D341Med (cell line): Measurements from ENCODE around the gene ATP6V0E1.
A peak's percentile ranks its signal among the peaks of the same experiment; 100 is the strongest.

Experiments used
- DNase-seq: peaks from one replicate; pipeline ENCODE4 v3.0.0; 2012; ENCODE audit warnings: low spot score

Gene ATP6V0E1

GRCh38 chr5:172983542-172984243 lies at the start of gene ATP6V0E1:
Gene ATP6V0E1, plus strand, starts transcription at chr5:172983771. Its CDS starts 90 bp downstream, at chr5:172983861.
- DNase-seq, result peak; percentile 96

DNA sequence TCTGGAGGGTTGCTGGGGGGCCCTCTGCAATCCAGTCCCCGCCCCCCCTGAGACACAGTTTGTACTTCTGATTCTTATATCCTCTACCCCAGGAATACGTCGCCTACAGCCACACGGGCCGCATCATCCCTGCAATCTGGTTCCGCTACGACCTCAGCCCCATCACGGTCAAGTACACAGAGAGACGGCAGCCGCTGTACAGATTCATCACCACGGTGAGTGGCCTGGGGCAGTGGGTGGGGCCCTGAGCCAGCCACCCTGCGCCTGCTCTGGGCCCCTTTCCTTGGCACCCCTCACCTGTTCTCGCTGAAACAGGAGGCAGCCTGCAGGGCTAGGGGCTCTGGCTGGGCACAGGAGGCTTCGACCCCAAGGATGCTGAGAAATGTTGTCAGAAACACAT lies 48.5 kb upstream of the ATP6V0E1 start:
- DNase-seq, result no peak

DNA sequence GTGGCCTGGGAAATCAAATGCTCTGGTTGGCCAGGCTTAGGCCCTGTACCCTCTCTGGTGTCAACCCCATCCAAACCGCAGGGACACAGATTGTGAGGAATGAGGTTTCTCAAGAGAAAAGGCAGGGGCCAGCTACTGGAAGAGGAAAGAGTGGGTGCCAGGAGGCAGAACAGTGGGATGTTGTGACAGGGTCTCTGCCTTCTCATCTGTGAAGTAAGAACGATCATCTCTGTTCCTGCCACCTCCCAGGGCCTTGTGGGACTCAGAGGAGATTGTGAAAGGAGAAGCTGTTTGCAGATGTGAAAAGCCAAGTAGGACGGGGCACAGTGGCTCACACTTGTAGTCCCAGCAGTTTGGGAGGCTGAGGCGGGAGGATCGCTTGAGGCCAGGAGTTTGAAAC lies 47.2 kb upstream of the ATP6V0E1 start:
- no peak for DNase-seq

GRCh38 chr5:172939071-172939470 lies 44.5 kb upstream of the ATP6V0E1 start:
- peak; percentile 59 for DNase-seq

GRCh38 chr5:172939611-172940267 lies 43.8 kb upstream of the ATP6V0E1 start:
- peak; percentile 62 for DNase-seq

- DNase-seq, result no peak
These were observed 43.1 kb upstream of the ATP6V0E1 start for GRCh38 chr5:172940268-172941066.

DNA sequence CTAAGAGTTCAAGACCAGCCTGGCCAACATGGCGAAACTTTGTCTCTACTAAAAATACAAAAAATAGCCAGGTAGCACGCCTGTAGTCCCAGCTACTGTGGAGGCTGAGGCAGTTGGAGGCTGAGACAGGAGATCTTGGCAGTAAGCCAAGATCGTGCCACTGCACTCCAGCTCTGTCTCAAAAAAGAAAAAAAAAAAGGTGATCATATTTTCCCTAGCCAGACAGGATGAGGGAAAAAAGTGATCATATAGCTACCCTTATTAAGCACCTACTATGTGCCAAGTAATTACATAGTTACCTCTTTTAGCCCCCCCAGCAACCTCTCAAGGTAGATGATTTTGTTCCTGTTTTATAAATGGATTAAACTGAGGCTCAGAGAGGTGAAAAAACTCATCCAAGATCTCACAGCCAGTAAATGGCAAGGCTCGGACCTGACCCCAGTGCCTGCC lies 42.5 kb upstream of the ATP6V0E1 start:
- no peak for DNase-seq

GRCh38 chr5:172942556-172942955 lies 41.0 kb upstream of the ATP6V0E1 start:
- no peak for DNase-seq

DNA sequence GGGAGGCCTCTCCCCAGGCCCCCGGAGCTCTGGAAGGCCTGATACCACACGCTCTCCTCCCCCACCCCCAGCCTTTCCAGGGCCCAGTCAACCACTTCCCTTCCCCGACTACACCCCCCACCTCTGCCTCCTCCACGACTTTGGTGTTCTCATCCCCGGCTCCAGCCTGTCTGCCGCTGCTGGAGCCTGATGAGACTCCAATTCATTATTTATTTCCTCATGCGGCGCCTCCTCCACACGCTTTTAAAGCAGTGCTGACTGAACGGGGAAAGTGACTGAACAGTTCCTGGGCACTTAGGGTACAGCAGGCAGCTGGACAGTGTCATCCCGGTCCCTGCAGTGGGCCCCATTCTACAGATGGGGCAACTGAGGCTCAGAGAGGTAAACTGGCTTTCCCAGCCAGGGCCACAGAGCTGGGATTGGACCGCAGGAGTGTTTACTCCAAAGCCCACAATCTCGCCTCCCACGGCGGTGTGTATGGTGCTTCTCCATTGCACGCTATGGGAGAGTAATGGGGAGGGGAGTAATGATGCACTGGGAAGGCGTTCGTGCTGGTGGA lies 40.2 kb upstream of the ATP6V0E1 start:
- DNase-seq, result no peak

- no peak for DNase-seq
These were observed 39.7 kb upstream of the ATP6V0E1 start for GRCh38 chr5:172943906-172944305.

DNA sequence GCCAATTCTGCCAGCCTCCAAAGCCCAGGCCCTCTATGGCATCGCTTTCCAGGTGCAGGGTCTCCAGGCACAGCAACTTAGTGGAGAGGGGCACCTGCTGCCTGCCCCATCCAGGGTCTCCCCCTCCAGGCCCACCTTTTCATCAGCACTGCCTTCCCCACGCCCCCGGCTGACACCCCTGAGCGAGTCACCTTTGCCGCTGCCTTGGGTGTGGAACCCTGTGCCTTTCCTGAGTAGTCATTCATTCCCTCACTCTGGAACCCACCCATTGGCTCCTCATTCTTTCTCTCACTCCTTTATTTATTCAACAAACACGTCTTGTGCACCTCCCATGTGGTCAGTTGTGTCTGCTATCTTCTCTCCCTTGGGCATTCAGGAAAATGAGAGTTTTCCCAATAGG lies 38.8 kb upstream of the ATP6V0E1 start:
- DNase-seq, result no peak

DNA sequence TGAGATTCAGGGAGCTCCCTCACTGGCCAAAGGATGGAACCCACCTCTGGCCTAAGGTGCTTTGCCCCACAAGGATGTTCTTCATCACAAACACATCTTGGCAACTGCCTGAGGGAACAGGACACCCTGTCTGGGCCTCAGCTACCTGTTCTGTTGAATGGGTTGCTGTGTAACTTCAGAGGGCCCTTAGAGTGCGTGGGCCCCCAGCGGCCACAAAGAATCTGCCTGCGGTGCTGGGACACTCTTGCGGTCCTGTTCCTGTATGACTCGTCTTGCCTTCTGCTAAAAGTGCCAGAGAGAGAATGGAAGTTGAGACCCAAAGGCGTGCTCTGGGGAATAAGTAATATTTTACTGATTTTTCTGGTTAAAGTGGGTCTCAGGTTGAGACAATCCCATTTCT lies 38.4 kb upstream of the ATP6V0E1 start:
- DNase-seq, result no peak

GRCh38 chr5:172946146-172946545 lies 37.4 kb upstream of the ATP6V0E1 start:
- DNase-seq, result no peak

GRCh38 chr5:172949426-172949825 lies 34.1 kb upstream of the ATP6V0E1 start:
- DNase-seq, result no peak

DNA sequence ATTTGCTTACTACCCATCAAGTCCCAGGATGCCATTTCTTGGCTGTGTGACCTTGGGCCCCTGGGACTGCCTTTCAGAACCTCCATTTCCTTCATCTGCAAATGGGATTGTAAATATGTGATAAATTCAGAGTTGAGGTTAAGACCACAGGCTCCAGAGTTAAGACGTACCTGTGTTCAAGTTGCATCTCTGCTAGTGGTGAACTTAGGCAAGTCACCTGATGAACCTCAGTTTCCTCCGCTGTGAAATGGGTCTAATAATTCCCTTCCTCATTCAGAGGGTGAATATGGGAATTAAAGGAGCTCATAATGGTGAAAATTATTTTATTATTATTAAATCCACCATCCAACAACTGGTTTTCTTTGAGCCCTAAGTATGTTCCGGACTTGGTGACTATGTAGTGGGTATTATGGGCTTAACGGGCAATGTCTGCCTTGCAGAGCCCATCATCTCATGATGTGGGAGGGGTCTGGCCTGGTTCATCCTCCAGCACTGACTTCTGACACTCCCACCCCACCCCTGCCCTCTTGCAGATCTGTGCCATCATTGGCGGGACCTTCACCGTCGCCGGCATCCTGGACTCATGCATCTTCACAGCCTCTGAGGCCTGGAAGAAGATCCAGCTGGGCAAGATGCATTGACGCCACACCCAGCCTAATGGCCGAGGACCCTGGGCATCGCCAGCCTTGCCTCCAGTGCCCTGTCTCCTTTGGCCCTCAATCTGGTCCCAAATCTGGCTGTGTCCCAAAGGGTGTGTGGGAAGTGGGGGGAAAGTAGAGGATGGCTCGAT lies 33.2 kb upstream of the ATP6V0E1 start:
- DNase-seq, result no peak

DNA sequence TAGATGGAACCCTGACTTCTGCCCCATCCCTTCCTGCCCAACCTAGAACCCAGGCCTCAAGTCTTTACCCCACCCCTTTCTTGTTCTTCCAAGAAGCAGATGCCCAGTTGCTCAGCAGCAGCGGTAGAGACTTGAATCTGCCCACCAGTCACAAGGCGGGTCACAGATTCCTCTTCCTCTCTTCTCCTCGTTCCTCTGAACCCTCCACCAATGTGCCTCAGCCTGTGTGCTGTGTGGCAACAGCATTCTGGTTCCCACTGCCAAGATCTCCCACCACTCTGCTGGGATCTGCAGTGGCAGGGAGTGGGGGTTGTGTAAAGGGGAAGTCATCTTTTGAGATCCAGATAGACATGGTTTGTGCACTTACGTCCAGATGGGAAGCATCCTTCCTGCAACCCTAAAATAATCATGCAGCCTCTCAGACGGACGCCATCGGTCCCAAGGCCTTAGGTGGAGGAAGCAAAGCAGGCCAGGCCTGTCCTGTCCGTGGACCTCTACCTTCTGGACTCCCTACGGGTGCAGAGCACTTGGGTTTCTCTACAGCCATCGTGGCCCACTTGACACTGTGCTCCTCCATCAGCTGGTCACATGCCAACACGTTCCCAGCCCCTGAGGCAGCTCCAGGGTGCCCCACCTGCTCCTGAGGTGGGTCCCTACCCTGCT lies 32.1 kb upstream of the ATP6V0E1 start:
- no peak for DNase-seq

DNA sequence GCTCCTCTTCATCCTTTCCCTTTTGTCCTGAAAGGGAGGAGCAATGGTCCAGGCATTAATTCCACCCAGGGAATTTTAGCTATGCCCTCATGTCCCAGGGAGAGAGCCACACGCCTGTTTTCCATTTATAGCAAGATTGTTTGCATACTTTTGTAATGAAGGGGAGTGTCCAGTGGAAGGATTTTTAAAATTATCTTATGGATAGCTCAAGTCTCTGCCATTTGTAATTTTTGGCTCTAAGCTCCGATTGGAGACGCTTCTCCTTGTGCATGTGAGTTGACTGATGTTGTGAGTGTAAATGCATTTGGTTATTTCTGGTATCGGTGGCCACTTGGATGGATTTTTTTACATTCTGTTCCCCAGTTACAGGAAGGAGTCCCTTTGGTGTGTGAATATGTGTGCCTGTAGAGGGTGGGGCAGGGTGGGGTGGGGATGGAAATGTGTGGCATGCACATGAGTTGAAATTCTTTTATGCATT lies 31.5 kb upstream of the ATP6V0E1 start:
- DNase-seq, result no peak

- no peak for DNase-seq
These were observed 29.5 kb upstream of the ATP6V0E1 start for GRCh38 chr5:172953776-172954675.

GRCh38 chr5:172954751-172955159 lies 28.8 kb upstream of the ATP6V0E1 start:
- DNase-seq, result no peak

GRCh38 chr5:172956228-172956627 lies 27.3 kb upstream of the ATP6V0E1 start:
- no peak for DNase-seq
